ENCODE results near the gene HOXB6.

Gene HOXB6

DNA sequence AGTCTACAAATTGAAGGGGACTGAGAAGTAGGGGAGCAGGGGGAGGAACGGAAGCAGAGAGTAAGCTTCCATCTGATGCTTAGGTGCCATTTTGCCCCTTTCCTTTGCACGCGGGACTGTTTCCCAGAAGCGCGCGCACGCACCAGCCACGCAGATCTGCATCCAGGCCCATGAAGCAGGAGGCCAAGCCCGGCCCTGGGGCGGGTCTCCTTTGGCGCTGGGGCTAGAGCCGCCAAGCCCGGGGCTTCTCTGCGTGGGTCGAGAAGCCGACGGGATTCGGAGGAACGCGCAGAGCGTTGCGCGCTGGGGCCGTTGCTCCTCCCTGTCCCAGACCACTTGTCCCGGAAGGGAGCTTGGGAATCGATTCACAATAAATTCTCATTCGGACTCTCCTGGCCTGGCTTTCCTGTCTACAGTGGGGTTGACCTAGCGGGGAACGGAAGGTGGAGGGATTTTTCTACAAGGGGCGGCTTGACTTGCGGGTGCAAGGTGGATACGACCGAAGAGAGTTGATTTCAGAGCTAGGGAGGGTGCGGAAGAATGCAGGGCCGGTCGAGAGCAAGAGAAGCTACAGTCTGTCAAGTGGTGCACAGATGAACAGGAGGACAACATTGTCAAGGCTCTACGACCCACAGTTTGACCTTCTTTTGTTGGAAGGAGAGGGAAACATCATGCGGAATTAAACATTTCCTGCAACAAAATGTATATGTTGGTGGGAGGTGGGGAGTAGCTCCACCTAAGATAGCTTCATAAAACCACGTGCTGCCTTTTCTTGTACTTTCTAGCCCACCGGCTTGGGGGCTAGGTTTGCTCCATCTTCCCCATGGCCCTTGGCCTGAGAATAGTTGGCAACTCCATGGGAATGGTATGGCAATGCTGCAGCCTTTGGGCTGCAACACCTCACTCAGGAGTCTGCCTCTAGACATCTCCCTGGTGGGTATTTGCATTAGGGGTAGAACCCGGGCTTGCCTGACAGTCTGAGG, 16.9 kb upstream of the HOXB6 start:
- CTCF ChIA-PET, result interaction anchor here (0.8 to 2.8 kb wide), 6 partner anchors 11 to 604 kb away, joined by 3 to 12 read pairs (median 5); partner anchors contain the start of gene HOXB5
- no peak for DNase-seq
- no peak overlapping the region for H3K27ac Mint-ChIP-seq
- peaks cover 100% of the 10 kb centered on the region for H3K27me3 Mint-ChIP-seq
- peaks cover 40% of the 10 kb centered on the region for H3K4me1 Mint-ChIP-seq
- H3K9me3 Mint-ChIP-seq, result no peaks in the 10 kb centered on the region
- H3K36me3 Mint-ChIP-seq, result peaks cover 4% of the 10 kb centered on the region
- H3K4me3 Mint-ChIP-seq, result no peak overlapping the region

DNA sequence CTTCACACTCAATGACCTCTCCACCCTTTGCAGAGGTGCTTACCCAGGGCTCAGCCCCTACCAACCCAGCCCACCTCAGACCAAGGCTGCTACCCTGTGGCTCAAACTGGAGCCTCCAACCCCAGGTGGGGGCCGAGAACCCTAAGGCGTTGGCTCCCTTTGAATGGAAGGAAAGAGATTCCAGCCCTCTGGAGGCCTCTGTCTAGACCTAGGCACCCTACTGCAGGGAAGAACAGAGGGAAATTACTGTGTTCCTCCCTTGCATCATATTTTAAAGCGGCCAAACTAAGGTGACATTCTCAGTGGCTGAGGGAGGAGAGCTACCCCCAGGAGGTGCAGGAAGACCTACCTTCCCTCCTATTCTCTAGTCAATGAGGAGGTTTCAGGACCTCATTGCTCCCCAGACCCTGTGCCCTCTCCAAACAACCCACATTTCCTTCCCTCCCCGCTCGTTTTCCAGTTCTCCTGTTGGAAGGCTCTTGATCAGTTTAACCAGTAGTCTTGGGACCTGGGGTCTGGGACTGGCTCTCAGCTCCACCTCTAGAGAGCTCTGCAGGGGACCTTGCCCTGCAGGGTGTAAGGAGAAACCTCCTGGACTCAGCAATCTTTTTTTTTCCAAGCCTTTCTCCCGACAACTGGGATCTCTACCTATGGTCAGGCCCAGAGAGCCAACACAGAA, 15.8 kb upstream of the HOXB6 start:
- DNase-seq, result no peak
- Mint-ChIP-seq H3K27me3 (peaks cover 100% of the 10 kb centered on the region), H3K4me1 (peaks cover 35% of the 10 kb centered on the region), H3K27ac (no peak overlapping the region), H3K4me3 (no peak overlapping the region), H3K36me3 (peaks cover 4% of the 10 kb centered on the region), H3K9me3 (no peaks in the 10 kb centered on the region)
- CTCF ChIA-PET, result interaction anchor here (1.3 kb wide), 1 partner anchor 12 kb away, joined by 5 read pairs; no protein-coding TSS in a partner anchor

DNA sequence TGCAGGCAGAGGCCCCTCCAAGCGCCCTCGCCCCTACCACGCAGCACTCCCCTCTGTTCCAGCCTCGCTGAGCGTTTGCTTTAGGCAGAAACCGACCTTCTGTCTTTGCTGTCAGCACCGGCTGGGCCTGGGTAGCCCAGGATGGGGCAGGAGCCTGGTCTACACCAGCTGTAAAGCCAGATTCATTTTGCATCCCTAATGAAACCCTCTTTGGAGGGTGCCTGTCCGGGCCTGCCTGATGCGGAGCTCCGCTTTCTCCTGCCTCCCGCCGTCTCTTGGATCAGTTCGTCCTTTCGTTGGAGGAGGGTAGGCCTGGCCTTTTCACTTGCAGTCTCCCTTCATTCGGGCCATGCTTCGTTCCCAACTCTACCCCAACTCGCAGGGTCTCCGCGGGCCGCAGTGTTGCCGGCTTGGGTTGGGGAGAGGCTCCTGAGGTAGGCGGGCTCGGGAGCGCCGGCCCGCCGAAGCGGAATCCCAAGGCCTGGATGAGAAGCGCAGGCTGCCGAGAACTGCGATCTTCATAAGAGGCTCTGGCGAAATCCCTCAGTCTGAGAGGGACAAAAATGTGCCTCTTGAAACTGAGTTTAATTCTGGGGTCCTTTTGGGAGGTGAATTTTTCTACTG, 15.2 kb upstream of the HOXB6 start:
- H3K9me3 Mint-ChIP-seq, result no peaks in the 10 kb centered on the region
- no peak overlapping the region for H3K4me3 Mint-ChIP-seq
- peak overlapping the region; percentile 62 for H3K27ac Mint-ChIP-seq
- CTCF ChIA-PET, result interaction anchor here (2.4 kb wide), 1 partner anchor 485 kb away, joined by 8 read pairs; no protein-coding TSS in a partner anchor
- no peak for DNase-seq
- peaks cover 100% of the 10 kb centered on the region for H3K27me3 Mint-ChIP-seq
- peaks cover 4% of the 10 kb centered on the region for H3K36me3 Mint-ChIP-seq
- H3K4me1 Mint-ChIP-seq, result peaks cover 30% of the 10 kb centered on the region

DNA sequence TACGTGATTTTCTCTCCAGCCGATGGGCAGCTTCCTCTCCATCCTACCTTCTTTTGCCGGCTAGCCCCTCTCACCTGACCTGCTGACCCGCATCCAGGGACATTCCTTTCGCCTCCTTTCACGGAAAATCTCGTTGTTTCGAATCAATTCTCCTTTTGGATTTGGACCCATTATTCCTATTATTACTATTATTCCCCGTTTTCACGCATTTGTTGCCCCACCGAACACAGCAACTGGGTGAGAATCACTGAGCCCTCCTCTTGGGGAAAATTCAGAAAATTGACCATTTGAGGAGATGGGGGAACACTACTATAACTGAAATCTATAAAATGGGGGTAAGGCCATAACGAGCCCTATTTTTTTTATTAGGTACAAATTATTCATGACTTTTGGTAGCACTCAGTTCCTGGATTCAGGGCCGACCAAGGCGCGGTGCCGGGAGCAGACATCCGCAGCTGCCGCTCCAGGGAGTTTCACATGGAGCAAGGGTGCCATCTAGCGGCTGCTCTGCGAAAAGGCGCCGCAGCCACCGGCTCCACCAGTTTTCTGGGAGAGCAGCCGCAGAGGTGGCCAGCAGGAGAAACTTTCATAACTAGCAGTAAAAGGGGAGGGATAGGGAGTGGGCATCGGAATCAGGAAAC, 13.6 kb upstream of the HOXB6 start:
- Mint-ChIP-seq H3K36me3 (peaks cover 4% of the 10 kb centered on the region), H3K4me3 (peak overlapping the region; percentile 41), H3K9me3 (no peaks in the 10 kb centered on the region), H3K27ac (peak overlapping the region; percentile 80), H3K27me3 (peaks cover 100% of the 10 kb centered on the region), H3K4me1 (peaks cover 35% of the 10 kb centered on the region)
- CTCF ChIA-PET, result interaction anchor here (0.6 to 2.4 kb wide), 23 partner anchors 8 to 593 kb away, joined by 3 to 21 read pairs (median 4); partner anchors contain the start of gene HOXB5
- peak; percentile 87 for DNase-seq

DNA sequence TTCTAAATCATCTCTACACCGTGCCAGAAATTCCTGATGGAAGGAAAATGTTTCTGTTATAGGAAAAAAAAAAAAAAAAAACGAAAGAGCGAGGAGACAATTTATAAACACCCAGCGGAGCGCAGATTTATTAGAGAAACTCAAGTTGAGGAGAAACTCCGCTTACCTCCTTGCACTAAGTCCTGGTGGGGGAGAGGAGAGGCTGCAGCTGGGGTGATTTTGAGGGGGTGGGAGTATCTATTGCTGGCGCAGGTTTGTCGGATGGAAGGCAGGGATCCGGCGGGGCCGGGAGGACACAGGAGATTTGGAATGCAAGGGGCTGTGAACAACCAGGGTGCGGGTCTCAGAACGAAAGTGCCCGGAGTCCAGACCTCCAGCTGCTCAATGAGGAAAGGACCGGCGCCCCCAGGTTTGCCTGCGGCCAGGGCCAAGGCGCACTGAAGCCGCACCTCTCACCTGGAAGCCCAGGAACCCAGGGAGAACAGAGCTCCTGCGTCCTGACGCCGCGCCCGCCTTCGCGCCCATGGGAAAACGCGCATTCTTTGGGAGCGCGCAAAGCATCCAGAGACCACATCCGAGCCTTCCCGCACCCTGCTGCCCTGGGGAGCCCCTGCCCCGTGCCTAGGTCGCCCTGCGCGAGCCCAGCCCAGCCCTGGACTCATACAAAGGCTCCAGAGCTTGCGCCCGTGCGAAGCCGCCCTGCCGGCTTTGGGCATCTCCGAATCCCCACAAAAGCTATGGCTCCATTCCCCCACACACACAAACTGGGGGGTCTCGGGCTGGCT, 12.9 kb upstream of the HOXB6 start:
- Mint-ChIP-seq H3K36me3 (peaks cover 4% of the 10 kb centered on the region), H3K4me3 (no peak overlapping the region), H3K27ac (peak overlapping the region; percentile 70), H3K27me3 (peaks cover 100% of the 10 kb centered on the region), H3K4me1 (peaks cover 40% of the 10 kb centered on the region), H3K9me3 (no peaks in the 10 kb centered on the region)
- DNase-seq, result no peak
- CTCF ChIA-PET, result interaction anchor here (0.9 to 2.4 kb wide), 18 partner anchors 9 to 592 kb away, joined by 3 to 21 read pairs (median 5); partner anchors contain the start of gene HOXB5

DNA sequence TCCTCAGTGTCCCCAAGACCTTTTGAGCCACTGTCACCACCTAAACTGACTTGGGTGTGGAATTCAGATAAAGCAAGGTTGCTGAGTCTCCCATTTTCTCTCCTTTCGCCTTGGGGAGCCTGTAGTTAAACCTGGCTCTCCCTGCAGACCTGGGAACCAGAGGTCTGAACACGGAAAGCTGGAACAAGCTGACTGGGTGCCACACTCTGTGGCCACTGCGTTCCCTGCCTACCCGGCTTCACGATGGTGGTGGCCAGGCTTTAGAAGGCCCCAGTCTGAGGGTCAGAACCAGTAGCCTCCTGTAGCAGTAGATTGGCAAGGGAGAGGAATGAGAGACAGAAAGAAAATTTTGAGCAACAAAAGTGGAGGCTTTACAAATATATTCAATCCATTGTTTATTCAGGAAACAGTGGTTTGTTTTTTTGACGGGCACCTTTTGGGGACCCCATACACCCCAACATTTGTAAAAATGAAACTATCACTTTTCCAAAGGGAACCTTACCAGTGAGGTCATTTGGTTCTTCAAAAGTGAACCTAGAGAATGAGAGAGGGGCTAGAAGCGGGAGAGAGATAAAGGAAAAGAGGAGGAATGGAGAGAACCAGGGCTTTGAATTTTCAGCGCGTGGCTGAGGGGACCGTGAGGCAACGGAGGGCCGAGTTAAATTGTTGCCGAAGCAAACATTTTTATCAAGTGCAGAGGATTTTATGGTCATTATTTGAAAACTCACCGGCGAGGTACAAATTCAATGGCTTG, 12.1 kb upstream of the HOXB6 start:
- CTCF ChIA-PET, result interaction anchor here (0.9 to 2.3 kb wide), 5 partner anchors 24 to 536 kb away, joined by 4 to 21 read pairs (median 6); partner anchors contain the start of gene HOXB5
- H3K4me3 Mint-ChIP-seq, result no peak overlapping the region
- peaks cover 46% of the 10 kb centered on the region for H3K4me1 Mint-ChIP-seq
- peak overlapping the region; percentile 42 for H3K27ac Mint-ChIP-seq
- H3K36me3 Mint-ChIP-seq, result peaks cover 4% of the 10 kb centered on the region
- H3K27me3 Mint-ChIP-seq, result peaks cover 100% of the 10 kb centered on the region
- DNase-seq, result no peak
- H3K9me3 Mint-ChIP-seq, result no peaks in the 10 kb centered on the region

DNA sequence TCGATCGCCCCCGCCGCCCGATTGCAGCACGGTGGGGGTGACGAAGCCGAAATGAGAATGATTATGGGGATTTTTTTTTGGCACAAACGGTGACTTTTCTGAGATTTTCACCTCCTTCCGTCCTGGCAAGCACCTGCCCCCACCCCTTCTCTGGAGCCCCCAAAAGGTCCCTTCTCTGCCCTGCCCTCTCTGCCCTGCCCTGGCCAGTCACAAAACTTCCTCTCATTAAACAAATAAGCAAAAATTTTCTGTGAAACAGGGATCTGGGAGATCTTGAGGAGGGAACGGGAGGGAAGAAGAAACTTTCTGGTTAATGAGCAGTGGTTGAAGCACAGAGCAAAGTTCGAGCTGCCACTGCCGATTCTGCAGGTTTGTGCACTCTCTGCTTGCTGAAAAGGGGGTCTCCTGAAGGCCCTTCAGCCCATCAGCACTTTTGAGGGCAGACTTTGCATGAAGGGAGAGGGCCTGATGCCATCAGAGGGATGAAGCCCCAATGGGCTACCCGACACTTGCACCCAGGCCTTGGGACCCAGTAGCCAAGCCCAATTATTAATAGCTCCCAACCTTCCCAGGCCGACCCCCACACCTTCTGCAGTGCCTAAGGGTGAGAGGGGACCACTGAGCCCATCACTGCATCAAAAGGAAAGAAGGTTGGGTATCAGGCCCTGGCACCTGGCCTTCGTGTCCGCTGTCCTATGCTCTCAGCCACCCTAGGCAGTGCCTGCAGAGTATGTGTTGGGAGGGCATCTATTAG, 11.4 kb upstream of the HOXB6 start:
- peaks cover 4% of the 10 kb centered on the region for H3K36me3 Mint-ChIP-seq
- DNase-seq, result no peak
- CTCF ChIA-PET, result interaction anchor here (2.8 kb wide), 1 partner anchor 10 kb away, joined by 11 read pairs; the partner anchor contains the start of gene HOXB9
- peak overlapping the region; percentile 69 for H3K27ac Mint-ChIP-seq
- H3K4me1 Mint-ChIP-seq, result peaks cover 53% of the 10 kb centered on the region
- H3K4me3 Mint-ChIP-seq, result no peak overlapping the region
- no peaks in the 10 kb centered on the region for H3K9me3 Mint-ChIP-seq
- H3K27me3 Mint-ChIP-seq, result peaks cover 100% of the 10 kb centered on the region

DNA sequence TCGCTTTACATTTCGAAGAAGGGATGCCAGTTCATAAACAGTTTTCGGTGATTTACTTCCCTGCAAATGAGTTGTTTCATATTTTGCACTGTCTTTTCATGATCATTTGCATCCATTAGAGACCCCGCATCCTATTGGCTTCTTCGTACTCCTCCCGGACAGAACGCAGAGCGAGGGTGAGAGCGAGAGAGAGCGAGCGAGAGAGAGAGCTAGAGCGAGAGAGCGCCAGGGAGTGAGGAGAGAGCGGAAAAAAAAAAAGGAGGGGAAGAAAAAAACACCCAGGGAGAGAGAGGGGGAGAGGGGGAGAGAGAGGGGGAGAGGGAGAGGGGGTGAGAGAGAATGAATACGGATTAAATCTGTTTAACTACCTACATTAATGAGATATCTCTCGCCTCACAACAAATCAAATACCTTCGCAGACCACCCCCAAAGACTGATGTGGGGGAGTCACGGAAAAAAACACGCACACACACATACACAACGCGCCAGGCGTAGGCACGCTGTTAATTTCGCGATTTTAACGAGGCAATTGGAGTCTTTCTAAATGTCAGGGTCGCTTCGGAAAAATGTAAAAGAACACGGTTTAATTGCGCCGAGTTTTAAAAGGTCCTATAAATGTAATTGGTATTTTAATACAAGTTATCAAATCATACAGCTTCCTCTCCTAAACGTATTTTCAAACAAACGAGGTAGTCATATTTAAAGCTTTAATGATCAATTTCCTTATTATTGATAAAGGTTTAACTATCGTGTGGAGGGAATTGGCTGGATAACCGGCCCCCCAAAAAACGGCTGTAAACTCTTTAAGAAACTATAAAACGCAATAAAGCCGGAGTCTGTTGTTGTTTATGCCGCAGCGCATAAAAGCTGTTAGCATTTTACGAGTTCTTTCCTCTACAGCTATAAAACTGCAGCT, 10.5 kb upstream of the HOXB6 start, which contains the start of gene HOXB8:
Gene HOXB8 (minus strand): TSS at position 246 of the 916 bp plus-strand sequence. CDS start 588 bp downstream, outside the sequence.
- Mint-ChIP-seq H3K36me3 (peaks cover 4% of the 10 kb centered on the region), H3K4me3 (peak within 1 kb of the TSS; percentile 18), H3K4me1 (peaks cover 59% of the 10 kb centered on the region), H3K9me3 (no peaks in the 10 kb centered on the region), H3K27me3 (peaks cover 100% of the 10 kb centered on the region), H3K27ac (peak within 1 kb of the TSS; percentile 75)
- CTCF ChIA-PET, result interaction anchor here (2.8 kb wide), 1 partner anchor 11 kb away, joined by 11 read pairs; the partner anchor contains the start of gene HOXB9
- no peak for DNase-seq

DNA sequence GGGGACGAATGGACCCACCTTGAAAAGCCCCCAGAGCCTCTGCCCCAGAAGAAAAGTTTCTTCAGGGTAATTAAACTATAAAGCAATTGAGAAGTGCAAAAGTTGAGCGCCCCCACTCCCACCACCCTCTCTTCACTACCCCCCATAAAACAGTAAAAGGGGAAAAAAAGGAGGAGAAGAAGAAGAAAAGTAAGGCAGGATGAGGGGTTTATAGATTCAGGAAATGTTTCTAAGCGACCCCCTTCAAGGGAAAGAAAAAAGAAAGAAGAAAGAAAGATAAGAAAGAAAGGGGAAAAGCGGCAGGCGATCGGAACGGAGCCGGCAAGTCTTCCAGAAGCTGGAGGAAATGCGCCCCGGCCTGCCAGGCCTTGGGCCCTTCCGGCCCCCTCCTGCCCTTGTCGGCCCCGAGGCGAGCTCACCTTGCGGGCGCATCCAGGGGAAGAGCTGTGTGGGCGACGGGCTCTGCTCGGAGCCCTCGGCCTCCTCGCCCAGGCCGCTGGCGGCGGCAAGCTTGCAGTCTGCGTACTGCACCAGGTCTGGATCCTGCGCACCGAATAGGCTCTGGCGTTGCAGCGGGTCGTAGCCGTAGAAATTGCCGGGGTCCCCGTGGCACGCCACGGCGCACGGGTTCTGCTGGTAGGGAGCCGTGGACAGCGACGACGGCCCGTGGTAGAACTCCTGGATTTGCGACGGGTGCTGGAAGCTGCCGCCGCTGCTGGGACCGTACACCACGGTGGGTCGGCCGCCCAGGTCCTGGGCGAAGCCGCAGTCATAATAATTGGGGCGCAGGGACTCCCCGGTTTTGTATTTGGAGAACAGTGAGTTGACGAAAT, 9.3 kb upstream of the HOXB6 start:
- Mint-ChIP-seq H3K27ac (peak overlapping the region; percentile 75), H3K27me3 (peaks cover 100% of the 10 kb centered on the region), H3K4me3 (peak overlapping the region; percentile 18), H3K9me3 (no peaks in the 10 kb centered on the region), H3K36me3 (peaks cover 4% of the 10 kb centered on the region), H3K4me1 (peaks cover 58% of the 10 kb centered on the region)
- peak; percentile 45 for DNase-seq
- CTCF ChIA-PET, result interaction anchor here (1.0 to 2.8 kb wide), 3 partner anchors 12 to 109 kb away, joined by 3 to 11 read pairs (median 4); partner anchors contain the start of genes HOXB9 and PRAC2
